OCI-LY7 (cell line): ENCODE data around the gene TRHDE. TPM values are rescaled to one million over a fixed set of nuclear protein-coding genes. Genes with fewer than 3 reads are reported as not detected.

ENCODE experiments used
- BruUV-seq: library from RNA; stranded (reverse); fragments of 400-500 nt; replicated peaks from 2 replicates; lab custom pipeline; 2021; lab: Mats Ljungman, UMichigan
- CTCF ChIA-PET: fragments of 300-600 bp; sonication (Branson Sonifier 250); formaldehyde crosslinking; loops from one replicate; lab custom pipeline; 2022; ENCODE audit warnings: antibody characterized with exemption; ENCODE audit not compliant: unreplicated experiment; lab: Charles Lee
- POLR2A ChIA-PET: fragments of 300-600 bp; sonication (Branson Sonifier 250); formaldehyde crosslinking; loops from one replicate; lab custom pipeline; 2022; ENCODE audit warnings: antibody characterized with exemption; lab: Charles Lee
- DNase-seq: peaks from one replicate; pipeline ENCODE4 v3.0.0-alpha.2; 2015; ENCODE audit warnings: low spot score
- H2AFZ ChIP-seq: fragments of 200-600 bp; sonication (generic), shearing (Covaris generic); 2 replicates; pipeline ENCODE4 v1.6.1; 2014; ENCODE audit warnings: mild to moderate bottlenecking, antibody characterized with exemption, low read length, moderate library complexity
- H3K27ac ChIP-seq: fragments of 200-600 bp; sonication (generic); 2 replicates; pipeline ENCODE4 v1.5.1; 2014; ENCODE audit warnings: mixed run types, low read depth, mild to moderate bottlenecking, moderate library complexity, low read length, inconsistent platforms; ENCODE audit not compliant: poor library complexity, severe bottlenecking
- H3K36me3 ChIP-seq: fragments of 200-600 bp; sonication (generic); 2 replicates; pipeline ENCODE4 v1.6.1; 2014; ENCODE audit warnings: mild to moderate bottlenecking, antibody characterized with exemption, low read length, moderate library complexity, mixed read lengths; ENCODE audit not compliant: insufficient read depth
- H3K4me1 ChIP-seq: fragments of 200-600 bp; sonication (generic); 2 replicates; pipeline ENCODE4 v1.5.1; 2014; ENCODE audit warnings: mild to moderate bottlenecking, low read length; ENCODE audit not compliant: insufficient read depth, poor library complexity, severe bottlenecking
- H3K4me2 ChIP-seq: fragments of 200-600 bp; sonication (generic); 2 replicates; pipeline ENCODE4 v1.6.1; 2014; ENCODE audit warnings: mild to moderate bottlenecking, low read length
- H3K4me3 ChIP-seq: fragments of 200-600 bp; sonication (generic); 2 replicates; pipeline ENCODE4 v1.5.1; 2014; ENCODE audit warnings: mild to moderate bottlenecking, low read depth, low read length; ENCODE audit not compliant: poor library complexity, severe bottlenecking
- H3K79me2 ChIP-seq: fragments of 200-600 bp; sonication (generic); 2 replicates; pipeline ENCODE4 v1.6.1; 2016; ENCODE audit warnings: low read depth, mild to moderate bottlenecking, low read length, moderate library complexity, mixed read lengths; ENCODE audit not compliant: insufficient read depth
- H3K9me2 ChIP-seq: fragments of 200-600 bp; sonication (generic); 2 replicates; pipeline ENCODE4 v1.6.1; 2016; ENCODE audit warnings: mild to moderate bottlenecking, low read length, mixed read lengths; ENCODE audit not compliant: insufficient read depth
- H3K9me3 ChIP-seq: fragments of 200-600 bp; sonication (generic); 2 replicates; pipeline ENCODE4 v1.6.1; 2014; ENCODE audit warnings: mild to moderate bottlenecking, mixed run types, low read length, mixed read lengths
- H4K20me1 ChIP-seq: fragments of 200-600 bp; sonication (generic); 2 replicates; pipeline ENCODE4 v1.6.1; 2014; ENCODE audit warnings: mild to moderate bottlenecking, antibody characterized with exemption, low read length, moderate library complexity, mixed read lengths; ENCODE audit not compliant: insufficient read depth
- EZH2phosphoT487 ChIP-seq: fragments of 200-600 bp; sonication (generic); IDR thresholded peaks from 2 replicates; pipeline ENCODE4 v1.6.1; 2018; ENCODE audit warnings: low read depth, borderline replicate concordance, mild to moderate bottlenecking, mixed run types, antibody characterized with exemption, low read length, moderate library complexity, mixed read lengths
- intact Hi-C: fragments of 100-400 bp; cut with micrococcal nuclease; formaldehyde crosslinking; loops from one replicate; pipeline ENCODE4 v1.10.0; 2022; ENCODE audit not compliant: unreplicated experiment
- total RNA-seq, 2 experiments: library from RNA; depleted of rRNA in 1 of 2; stranded (reverse); fragments of >200 nt in 1 of 2; shearing (Covaris generic) in 1 of 2; gene quantifications; 2 replicates each; pipeline ENCODE4 v1.2.3, GENCODE V29; 2014 to 2022
- TF ChIP-seq, protein P1 (sequence below): fragments of 200-600 bp; sonication (generic); conservative IDR thresholded peaks from 2 replicates; pipeline ENCODE4 v1.5.1; 2014; ENCODE audit warnings: mild to moderate bottlenecking, antibody characterized with exemption, low read length, moderate library complexity, mixed read lengths

TRHDE gene
- total RNA-seq, 2 experiments from 2014 or later: not detected

DNA sequence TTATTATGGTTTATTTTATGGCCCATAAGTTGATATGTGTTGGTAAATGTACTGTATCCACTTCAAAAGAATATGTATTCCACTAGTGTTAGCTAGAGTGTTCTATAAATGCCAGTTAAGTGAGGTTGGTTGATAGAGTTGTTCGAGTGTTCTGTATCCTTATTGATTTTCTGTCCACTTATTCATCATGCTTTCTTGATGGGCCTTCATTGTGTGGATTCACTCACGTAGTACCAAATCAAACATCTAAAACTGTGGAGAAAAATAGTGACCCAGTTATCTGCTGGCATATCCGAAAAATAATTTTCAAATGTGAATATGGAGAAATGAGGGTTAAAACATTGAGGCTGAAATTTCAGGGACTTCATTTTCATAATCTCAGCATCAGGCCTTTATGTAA, 230.4 kb downstream of the TRHDE start:
- intact Hi-C loops: no loop called here
- Histone ChIP-seq H3K36me3 (no peaks in the 10 kb centered on the region), H3K9me2 (no peaks in the 10 kb centered on the region)

GRCh38 chr12:72505227-72505626, 233.1 kb downstream of the TRHDE start:
- H3K27ac ChIP-seq: no peak overlapping the region
- no peaks in the 10 kb centered on the region for H3K9me3 ChIP-seq
- DNase-seq: no peak
- intact Hi-C loops: no loop called here
- H3K4me3 ChIP-seq: no peak overlapping the region
- BruUV-seq: no TSS peak
- H3K36me3 ChIP-seq: no peaks in the 10 kb centered on the region
- no peak overlapping the region for H3K4me2 ChIP-seq
- H4K20me1 ChIP-seq: no peaks in the 10 kb centered on the region
- POLR2A ChIA-PET: interaction anchor here (0.7 kb wide), 1 partner anchor 773 kb away, joined by 3 read pairs; no protein-coding TSS in a partner anchor
- no peaks in the 10 kb centered on the region for H3K9me2 ChIP-seq
- CTCF ChIA-PET: no interaction called here
- TF ChIP-seq EZH2phosphoT487: no peak
- TF ChIP-seq, protein P1, sequence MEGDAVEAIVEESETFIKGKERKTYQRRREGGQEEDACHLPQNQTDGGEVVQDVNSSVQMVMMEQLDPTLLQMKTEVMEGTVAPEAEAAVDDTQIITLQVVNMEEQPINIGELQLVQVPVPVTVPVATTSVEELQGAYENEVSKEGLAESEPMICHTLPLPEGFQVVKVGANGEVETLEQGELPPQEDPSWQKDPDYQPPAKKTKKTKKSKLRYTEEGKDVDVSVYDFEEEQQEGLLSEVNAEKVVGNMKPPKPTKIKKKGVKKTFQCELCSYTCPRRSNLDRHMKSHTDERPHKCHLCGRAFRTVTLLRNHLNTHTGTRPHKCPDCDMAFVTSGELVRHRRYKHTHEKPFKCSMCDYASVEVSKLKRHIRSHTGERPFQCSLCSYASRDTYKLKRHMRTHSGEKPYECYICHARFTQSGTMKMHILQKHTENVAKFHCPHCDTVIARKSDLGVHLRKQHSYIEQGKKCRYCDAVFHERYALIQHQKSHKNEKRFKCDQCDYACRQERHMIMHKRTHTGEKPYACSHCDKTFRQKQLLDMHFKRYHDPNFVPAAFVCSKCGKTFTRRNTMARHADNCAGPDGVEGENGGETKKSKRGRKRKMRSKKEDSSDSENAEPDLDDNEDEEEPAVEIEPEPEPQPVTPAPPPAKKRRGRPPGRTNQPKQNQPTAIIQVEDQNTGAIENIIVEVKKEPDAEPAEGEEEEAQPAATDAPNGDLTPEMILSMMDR: no peak
- H2AFZ ChIP-seq: no peak overlapping the region
- H3K4me1 ChIP-seq: no peaks in the 10 kb centered on the region
- no peaks in the 10 kb centered on the region for H3K79me2 ChIP-seq

More for the DNA sequence above, 230.4 kb downstream of the TRHDE start:
- POLR2A ChIA-PET: no interaction called here
- BruUV-seq: no TSS peak
- Histone ChIP-seq H3K79me2 (no peaks in the 10 kb centered on the region), H3K4me3 (no peak overlapping the region), H3K4me1 (no peaks in the 10 kb centered on the region), H3K27ac (no peak overlapping the region), H3K9me3 (no peaks in the 10 kb centered on the region), H4K20me1 (no peaks in the 10 kb centered on the region), H2AFZ (no peak overlapping the region), H3K4me2 (no peak overlapping the region)
- CTCF ChIA-PET: no interaction called here
- no peak for DNase-seq
- no peak for TF ChIP-seq EZH2phosphoT487
- TF ChIP-seq, protein P1: no peak

- Histone ChIP-seq H4K20me1 (no peaks in the 10 kb centered on the region), H3K4me3 (no peak overlapping the region), H3K9me3 (no peaks in the 10 kb centered on the region), H3K27ac (no peak overlapping the region), H3K79me2 (no peaks in the 10 kb centered on the region), H3K4me1 (no peaks in the 10 kb centered on the region), H3K4me2 (no peak overlapping the region), H2AFZ (no peak overlapping the region), H3K36me3 (no peaks in the 10 kb centered on the region), H3K9me2 (no peaks in the 10 kb centered on the region)
- no peak for DNase-seq
- ChIA-PET POLR2A (interaction anchor here (0.7 kb wide), 1 partner anchor 121 kb away, joined by 3 read pairs; no protein-coding TSS in a partner anchor), CTCF (no interaction called here)
- intact Hi-C loops: no loop called here
- TF ChIP-seq, protein P1: no peak
- TF ChIP-seq EZH2phosphoT487: no peak
- no TSS peak for BruUV-seq
These were observed 237.7 kb downstream of the TRHDE start for GRCh38 chr12:72509891-72510290.
